Vagina (tissue), 2 donors: ENCODE data around the gene PAX8. TPM values are rescaled to one million over a fixed set of nuclear protein-coding genes. Genes with fewer than 3 reads are reported as not detected.

Source experiments
- DNase-seq, 2 donors: peaks; one replicate each; pipeline ENCODE4 v3.0.0-alpha.2; 2017; ENCODE audit errors: extremely low spot score in 2 of 2
- H3K27ac ChIP-seq: fragments of 200-600 bp; sonication (generic); one replicate; pipeline ENCODE4 v1.5.1; 2019
- H3K27me3 ChIP-seq: fragments of 200-600 bp; sonication (generic); one replicate; pipeline ENCODE4 v1.5.1; 2019
- H3K36me3 ChIP-seq, 2 donors: fragments of 200-600 bp; sonication (generic); one replicate each; pipeline ENCODE4 v1.5.1; 2017 to 2019
- H3K4me1 ChIP-seq: fragments of 200-600 bp; sonication (generic); one replicate; pipeline ENCODE4 v1.5.1; 2019
- H3K4me3 ChIP-seq, 2 donors: fragments of 200-600 bp; sonication (generic); 1 replicate in 1 of 2; 2 replicates in 1 of 2; pipeline ENCODE4 v1.5.1; 2016 to 2019
- H3K9me3 ChIP-seq: fragments of 200-600 bp; sonication (generic); one replicate; pipeline ENCODE4 v1.5.1; 2019
- POLR2A ChIP-seq, 2 donors: fragments of 450-650 bp; IDR thresholded peaks; one replicate each; pipeline ENCODE4 v1.6.1; 2017; ENCODE audit warnings: antibody characterized with exemption in 2 of 2, mild to moderate bottlenecking in 2 of 2, moderate library complexity in 2 of 2
- POLR2AphosphoS5 ChIP-seq, 2 donors: sonication (generic); formaldehyde crosslinking; IDR thresholded peaks; one replicate each; pipeline ENCODE4 v1.9.0; 2017; ENCODE audit warnings: antibody characterized with exemption in 2 of 2, mild to moderate bottlenecking in 2 of 2, low read depth in 1 of 2; ENCODE audit not compliant: insufficient read depth in 1 of 2
- intact Hi-C: fragments of 100-400 bp; cut with DNase I; formaldehyde crosslinking; loops from one replicate; pipeline ENCODE4 v1.15.1; 2023
- total RNA-seq: library from RNA; depleted of rRNA; stranded (reverse); fragments of >200 nt; gene quantifications from one replicate; pipeline ENCODE4 v1.2.3, GENCODE V29; 2016
- TF ChIP-seq, protein P1 (sequence below), 3 experiments: fragments of 450-650 bp in 2 of 3; fragments of 200-600 bp in 1 of 3; sonication (generic) in 1 of 3; IDR thresholded peaks; one replicate each; pipeline ENCODE4 v1.5.1; 2017 to 2019; ENCODE audit warnings: antibody characterized with exemption in 3 of 3, mild to moderate bottlenecking in 2 of 3, moderate library complexity in 2 of 3

Gene PAX8
- total RNA-seq, 1 donor from 2014 or later: 1.7 TPM

DNA sequence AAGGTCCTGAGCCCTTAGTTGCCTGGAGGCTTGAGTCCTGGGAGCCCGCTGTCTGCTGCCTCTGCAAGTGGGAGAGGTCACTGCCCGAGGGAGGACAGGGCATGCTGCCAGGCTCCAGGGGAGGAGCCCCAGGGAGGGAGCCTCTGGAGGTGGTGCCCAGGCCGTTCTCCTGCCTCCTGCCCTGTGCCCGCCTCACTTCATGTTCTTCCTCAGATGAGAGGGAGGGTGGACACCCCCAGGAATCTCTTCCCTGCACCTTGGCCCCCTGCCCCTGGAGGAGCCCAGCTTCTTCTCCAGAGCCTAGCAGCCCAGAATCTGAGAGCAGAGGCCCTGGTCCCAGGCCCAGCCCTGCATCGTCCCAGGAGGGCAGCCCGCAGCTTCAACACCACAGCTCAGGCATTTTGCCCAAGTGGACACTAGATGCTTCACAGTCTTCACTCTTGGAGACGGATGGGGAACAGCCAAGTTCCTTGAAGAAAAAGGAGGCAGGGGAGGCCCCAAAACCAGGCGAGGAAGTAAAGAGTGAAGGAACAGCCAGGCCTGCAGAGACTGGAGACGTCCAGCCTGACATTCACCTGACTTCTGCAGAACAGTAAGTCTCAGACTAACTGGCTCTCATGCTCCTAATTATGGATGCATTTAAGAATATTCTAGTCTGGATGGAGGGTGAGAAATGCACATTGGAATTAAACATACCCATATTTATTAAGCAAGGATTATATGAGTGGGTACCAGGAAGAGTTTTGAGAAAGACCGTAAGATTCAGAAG, 92.9 kb downstream of the PAX8 start:
- no peak overlapping the region for H3K4me3 ChIP-seq
- intact Hi-C loops: no loop called here

DNA sequence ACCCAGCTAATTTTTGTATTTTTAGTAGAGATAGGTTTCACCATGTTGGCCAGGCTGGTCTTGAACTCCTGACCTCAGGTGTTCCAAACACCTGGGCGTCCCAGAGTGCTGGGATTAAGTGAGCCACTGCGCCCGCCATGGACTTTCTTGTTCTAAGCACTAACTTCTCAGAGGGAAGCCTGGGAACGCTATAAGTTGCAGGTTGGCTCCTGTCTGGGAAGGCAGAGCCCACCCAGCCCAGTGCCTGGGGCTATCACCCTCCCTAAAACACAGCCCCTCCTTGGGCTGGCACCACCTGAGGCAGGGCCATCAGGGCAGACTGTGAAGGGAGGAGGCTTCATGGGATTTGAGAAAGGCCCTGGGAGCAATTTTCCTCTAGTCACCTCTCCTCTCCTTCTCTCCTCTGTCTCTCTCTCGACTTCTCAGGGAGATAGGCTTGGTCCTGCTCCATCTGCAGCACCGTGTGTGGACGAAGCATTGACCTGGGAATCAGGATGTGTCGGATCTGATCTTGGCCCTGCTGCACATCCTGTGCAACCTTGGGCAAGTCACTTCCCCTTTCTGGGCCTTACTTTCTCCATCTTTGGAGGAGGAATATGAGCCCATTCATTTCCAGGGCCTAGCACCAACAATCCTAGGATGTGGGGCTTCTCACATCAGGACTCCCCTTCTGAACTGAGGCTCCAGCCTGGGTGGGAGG, 94.0 kb downstream of the PAX8 start:
- H3K27me3 ChIP-seq: no peaks in the 10 kb centered on the region
- H3K27ac ChIP-seq: no peak overlapping the region
- no peaks in the 10 kb centered on the region for H3K36me3 ChIP-seq
- H3K4me1 ChIP-seq: no peaks in the 10 kb centered on the region
- H3K9me3 ChIP-seq: no peaks in the 10 kb centered on the region
- DNase-seq: no peak
- no peak for TF ChIP-seq POLR2AphosphoS5 (IDR thresholded peaks at IDR 0.05; ENCODE audit: insufficient read depth in 1 of 2, low read depth in 1 of 2)
- TF ChIP-seq, protein P1, sequence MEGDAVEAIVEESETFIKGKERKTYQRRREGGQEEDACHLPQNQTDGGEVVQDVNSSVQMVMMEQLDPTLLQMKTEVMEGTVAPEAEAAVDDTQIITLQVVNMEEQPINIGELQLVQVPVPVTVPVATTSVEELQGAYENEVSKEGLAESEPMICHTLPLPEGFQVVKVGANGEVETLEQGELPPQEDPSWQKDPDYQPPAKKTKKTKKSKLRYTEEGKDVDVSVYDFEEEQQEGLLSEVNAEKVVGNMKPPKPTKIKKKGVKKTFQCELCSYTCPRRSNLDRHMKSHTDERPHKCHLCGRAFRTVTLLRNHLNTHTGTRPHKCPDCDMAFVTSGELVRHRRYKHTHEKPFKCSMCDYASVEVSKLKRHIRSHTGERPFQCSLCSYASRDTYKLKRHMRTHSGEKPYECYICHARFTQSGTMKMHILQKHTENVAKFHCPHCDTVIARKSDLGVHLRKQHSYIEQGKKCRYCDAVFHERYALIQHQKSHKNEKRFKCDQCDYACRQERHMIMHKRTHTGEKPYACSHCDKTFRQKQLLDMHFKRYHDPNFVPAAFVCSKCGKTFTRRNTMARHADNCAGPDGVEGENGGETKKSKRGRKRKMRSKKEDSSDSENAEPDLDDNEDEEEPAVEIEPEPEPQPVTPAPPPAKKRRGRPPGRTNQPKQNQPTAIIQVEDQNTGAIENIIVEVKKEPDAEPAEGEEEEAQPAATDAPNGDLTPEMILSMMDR (IDR thresholded peaks at IDR 0.05): no peak
- TF ChIP-seq POLR2A (IDR thresholded peaks at IDR 0.05): no peak
- no peak overlapping the region for H3K4me3 ChIP-seq
- intact Hi-C loops: no loop called here

More for the DNA sequence above, 92.9 kb downstream of the PAX8 start:
- H3K27me3 ChIP-seq: no peaks in the 10 kb centered on the region
- DNase-seq: no peak
- no peak overlapping the region for H3K27ac ChIP-seq
- H3K9me3 ChIP-seq: no peaks in the 10 kb centered on the region
- no peaks in the 10 kb centered on the region for H3K4me1 ChIP-seq
- no peaks in the 10 kb centered on the region for H3K36me3 ChIP-seq
- no peak for TF ChIP-seq POLR2AphosphoS5 (IDR thresholded peaks at IDR 0.05; ENCODE audit: insufficient read depth in 1 of 2, low read depth in 1 of 2)
- TF ChIP-seq, protein P1 (IDR thresholded peaks at IDR 0.05): no peak
- TF ChIP-seq POLR2A (IDR thresholded peaks at IDR 0.05): no peak

DNA sequence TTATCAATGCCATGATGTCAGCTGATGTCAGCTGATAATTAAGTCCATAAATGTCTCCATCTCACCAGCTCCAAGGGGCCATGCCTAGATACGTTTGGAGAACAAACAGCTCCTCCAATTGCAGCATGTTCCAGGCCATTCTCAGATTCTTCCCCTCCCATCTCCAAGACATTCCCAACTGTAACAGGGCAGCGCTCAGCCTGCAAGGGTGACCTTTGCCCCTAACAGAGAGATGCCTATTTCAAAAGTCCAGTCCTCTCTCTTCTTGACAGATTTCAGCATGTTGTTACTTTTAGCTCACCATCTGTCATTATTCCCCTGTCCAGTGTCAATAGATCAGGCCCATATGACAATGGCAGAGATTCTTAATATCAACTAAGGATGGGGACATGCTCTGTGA, 95.0 kb downstream of the PAX8 start:
- intact Hi-C loops: no loop called here
- Histone ChIP-seq H3K27ac (no peak overlapping the region), H3K4me1 (no peaks in the 10 kb centered on the region), H3K36me3 (no peaks in the 10 kb centered on the region), H3K9me3 (no peaks in the 10 kb centered on the region), H3K27me3 (no peaks in the 10 kb centered on the region), H3K4me3 (no peak overlapping the region)
- no peak for DNase-seq
- TF ChIP-seq, protein P1 (IDR thresholded peaks at IDR 0.05): no peak
- TF ChIP-seq POLR2AphosphoS5 (IDR thresholded peaks at IDR 0.05; ENCODE audit: insufficient read depth in 1 of 2, low read depth in 1 of 2) (no peak), POLR2A (IDR thresholded peaks at IDR 0.05) (no peak)

DNA sequence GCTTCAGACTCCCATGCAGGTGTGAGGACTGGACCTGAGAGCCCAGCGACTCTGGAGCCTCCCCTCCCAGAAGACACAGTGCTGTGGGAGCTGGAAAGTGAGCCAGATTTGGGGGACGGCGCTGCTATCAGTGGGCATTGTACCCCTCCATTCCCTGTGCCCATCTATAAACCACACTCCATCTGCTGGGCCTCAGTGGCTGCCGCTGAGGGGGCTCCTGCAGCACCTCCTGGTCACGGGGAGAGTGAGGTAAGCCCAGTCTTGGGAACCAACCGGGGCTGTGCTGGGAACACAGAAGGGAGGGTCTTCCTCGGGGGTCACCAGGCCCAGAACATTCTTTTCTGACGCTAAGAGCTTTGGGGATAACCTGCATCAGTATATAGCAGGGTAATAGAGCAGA, 95.5 kb downstream of the PAX8 start:
- Histone ChIP-seq H3K27ac (no peak overlapping the region), H3K36me3 (no peaks in the 10 kb centered on the region), H3K27me3 (no peaks in the 10 kb centered on the region), H3K9me3 (no peaks in the 10 kb centered on the region), H3K4me1 (no peaks in the 10 kb centered on the region), H3K4me3 (no peak overlapping the region)
- no peak for DNase-seq
- intact Hi-C loops: no loop called here
- TF ChIP-seq POLR2A (IDR thresholded peaks at IDR 0.05) (no peak), POLR2AphosphoS5 (IDR thresholded peaks at IDR 0.05; ENCODE audit: insufficient read depth in 1 of 2, low read depth in 1 of 2) (no peak)
- TF ChIP-seq, protein P1 (IDR thresholded peaks at IDR 0.05): no peak
